Prostate gland (tissue), 2 donors: Measurements from ENCODE around the gene INTS1. TPM values are rescaled to one million over a fixed set of nuclear protein-coding genes. Genes with fewer than 3 reads are reported as not detected.
A peak's percentile ranks its signal among the peaks of the same experiment; 100 is the strongest.

ENCODE experiments used
- DNase-seq: peaks from one replicate; pipeline ENCODE4 v3.0.0-alpha.2; 2019; ENCODE audit warnings: low spot score
- H3K27ac ChIP-seq, 2 donors: fragments of 200-600 bp; sonication (generic); 2 replicates each; pipeline ENCODE4 v1.5.1; 2017 to 2019
- H3K27me3 ChIP-seq: fragments of 200-600 bp; sonication (generic); replicated peaks from 2 replicates; pipeline ENCODE4 v1.5.1; 2019; ENCODE audit not compliant: insufficient read depth
- H3K36me3 ChIP-seq, 2 donors: fragments of 200-600 bp; sonication (generic); 1 replicate in 1 of 2; 2 replicates in 1 of 2; pipeline versions ENCODE4 v1.5.1 to v1.8.1; 2017 to 2019
- H3K4me1 ChIP-seq: fragments of 200-600 bp; sonication (generic); replicated peaks from 2 replicates; pipeline ENCODE4 v1.5.1; 2019
- H3K4me3 ChIP-seq, 2 donors: fragments of 200-600 bp; sonication (generic); 2 replicates each; pipeline ENCODE4 v1.5.1; 2017 to 2019
- H3K9me3 ChIP-seq: fragments of 200-600 bp; sonication (generic); 2 replicates; pipeline ENCODE4 v1.5.1; 2017
- CTCF ChIP-seq, 4 experiments: fragments of 200-600 bp in 2 of 4; fragments of 450-650 bp in 2 of 4; sonication (generic) in 2 of 4; IDR thresholded peaks; 1 replicate in 3 of 4; 2 replicates in 1 of 4; pipeline ENCODE4 v1.5.1; 2016 to 2019; ENCODE audit warnings: antibody characterized with exemption in 4 of 4, mild to moderate bottlenecking in 2 of 4, moderate library complexity in 2 of 4
- POLR2A ChIP-seq: fragments of 450-650 bp; IDR thresholded peaks from one replicate; pipeline ENCODE4 v1.6.1; 2016; ENCODE audit warnings: antibody characterized with exemption, mild to moderate bottlenecking
- POLR2AphosphoS5 ChIP-seq: sonication (generic); formaldehyde crosslinking; IDR thresholded peaks from one replicate; pipeline ENCODE4 v1.6.1; 2017; ENCODE audit warnings: antibody characterized with exemption
- WGBS: methylation state at CpG from one replicate; pipeline ENCODE4 v1.1.5; 2018; 5-methylcytosine and 5-hydroxymethylcytosine counted together
- intact Hi-C: fragments of 100-400 bp; cut with DNase I; formaldehyde crosslinking; loops from one replicate; pipeline ENCODE4 v1.14.2; 2022
- total RNA-seq, 2 donors: library from RNA; depleted of rRNA; stranded (reverse); fragments of >200 nt; gene quantifications; one replicate each; pipeline ENCODE4 v1.1.0, GENCODE V29; 2016

INTS1 gene
- total RNA-seq, 2 donors from 2014 or later = 64.9 to 146 TPM

- H3K27ac ChIP-seq = no peak overlapping the region
- H3K9me3 ChIP-seq = no peaks in the 10 kb centered on the region
- DNase-seq = no peak
- WGBS = 74% methylated on average over 10 of the region's 10 CpGs
- intact Hi-C loops = no loop called here
- H3K4me1 ChIP-seq = peaks cover 1% of the 10 kb centered on the region
- TF ChIP-seq POLR2A (no peak), POLR2AphosphoS5 (no peak), CTCF (IDR thresholded peaks at IDR 0.05) (no peak)
- H3K27me3 ChIP-seq = no peaks in the 10 kb centered on the region
- H3K36me3 ChIP-seq = no peaks in the 10 kb centered on the region
- no peak overlapping the region for H3K4me3 ChIP-seq
Observed at GRCh38 chr7:1508277-1508758, 4.1 kb upstream of the INTS1 start.

GRCh38 chr7:1505731-1506550 lies 1.8 kb upstream of the INTS1 start:
- WGBS = 67% methylated on average over 23 of the region's 35 CpGs

GRCh38 chr7:1503390-1503789 lies 799 bp downstream of the INTS1 start:
- 24% methylated on average over 24 of the region's 24 CpGs for WGBS
- Histone ChIP-seq H3K9me3 (no peaks in the 10 kb centered on the region), H3K36me3 (peaks cover 2 to 12% of the 10 kb centered on the region in 2 donors), H3K27me3 (no peaks in the 10 kb centered on the region), H3K4me1 (peaks cover 8% of the 10 kb centered on the region), H3K4me3 (peak overlapping the region; percentile 99), H3K27ac (no peak overlapping the region)
- DNase-seq = no peak
- TF ChIP-seq POLR2AphosphoS5 (no peak), POLR2A (no peak), CTCF (IDR thresholded peaks at IDR 0.05) (no peak)
- intact Hi-C loops = loop anchor here (5.0 kb wide), 1 partner anchor 49 kb away; no protein-coding TSS in a partner anchor

More at GRCh38 chr7:1505731-1506550, 1.8 kb upstream of the INTS1 start:
- no peak overlapping the region for H3K27ac ChIP-seq
- TF ChIP-seq CTCF (IDR thresholded peaks at IDR 0.05) (no peak), POLR2A (no peak), POLR2AphosphoS5 (no peak)
- no peak overlapping the region for H3K4me3 ChIP-seq
- H3K9me3 ChIP-seq = no peaks in the 10 kb centered on the region
- H3K27me3 ChIP-seq = no peaks in the 10 kb centered on the region
- intact Hi-C loops = no loop called here
- H3K36me3 ChIP-seq = no peaks in the 10 kb centered on the region
- H3K4me1 ChIP-seq = peaks cover 8% of the 10 kb centered on the region
- no peak for DNase-seq

- H3K27me3 ChIP-seq = no peaks in the 10 kb centered on the region
- 84% methylated on average over 20 of the region's 20 CpGs for WGBS
- H3K9me3 ChIP-seq = no peaks in the 10 kb centered on the region
- H3K4me1 ChIP-seq = peaks cover 8% of the 10 kb centered on the region
- H3K36me3 ChIP-seq = peaks cover 2 to 12% of the 10 kb centered on the region in 2 donors
- no peak for DNase-seq
- peak overlapping the region in 1 of 2 donors; percentile 99 for H3K4me3 ChIP-seq
- H3K27ac ChIP-seq = no peak overlapping the region
- TF ChIP-seq POLR2A = no peak
- TF ChIP-seq CTCF (IDR thresholded peaks at IDR 0.05) = no peak
- no peak for TF ChIP-seq POLR2AphosphoS5
- intact Hi-C loops = loop anchor here (5.0 kb wide), 1 partner anchor 49 kb away; no protein-coding TSS in a partner anchor
Observed at GRCh38 chr7:1502845-1503244, 1.3 kb downstream of the INTS1 start.
